IMR-90 (cell line): Measurements from ENCODE around the gene PDE11A. TPM values are rescaled to one million over a fixed set of nuclear protein-coding genes. Genes with fewer than 3 reads are reported as not detected.

Source experiments
- ATAC-seq: fragments of 200-7000 bp; cut with Tn5 transposase; 2 replicates; pipeline ENCODE4 v1.9.1; 2020; ENCODE audit warnings: low read depth, mild to moderate bottlenecking, moderate library complexity
- BruUV-seq: library from RNA; stranded (reverse); fragments of 400-500 nt; replicated peaks from 2 replicates; lab custom pipeline; 2021; lab: Mats Ljungman, UMichigan
- CTCF ChIA-PET: fragments of 300-600 bp; formaldehyde crosslinking; extraction: SDS; loops from one replicate; lab custom pipeline; 2021; ENCODE audit warnings: antibody characterized with exemption; lab: Yijun Ruan, JAX
- POLR2A ChIA-PET: fragments of 300-600 bp; sonication (Branson Sonifier 250); formaldehyde crosslinking; loops from one replicate; lab custom pipeline; 2022; ENCODE audit warnings: antibody characterized with exemption; ENCODE audit not compliant: unreplicated experiment; lab: Charles Lee
- DNase-seq: peaks from one replicate; pipeline ENCODE4 v3.0.0; 2013
- H2AFZ ChIP-seq: replicated peaks from 2 replicates; pipeline ENCODE3; 2013; ENCODE audit warnings: low read length, mild to moderate bottlenecking; ENCODE audit not compliant: poor library complexity
- H2AK5ac ChIP-seq: 2 replicates; pipeline ENCODE4 v1.6.1; 2013; ENCODE audit warnings: low read depth, low read length, inconsistent platforms
- H2AK9ac ChIP-seq: replicated peaks from 2 replicates; pipeline ENCODE3; 2013; ENCODE audit warnings: mild to moderate bottlenecking, low read depth, low read length, moderate library complexity; ENCODE audit not compliant: poor library complexity
- H2BK120ac ChIP-seq: 2 replicates; pipeline ENCODE4 v1.6.1; 2013; ENCODE audit warnings: low read depth, low read length, inconsistent platforms
- H2BK15ac ChIP-seq: 3 replicates; pipeline ENCODE4 v1.6.1; 2013; ENCODE audit warnings: low read depth, low read length, inconsistent platforms
- H2BK20ac ChIP-seq: 2 replicates; pipeline ENCODE4 v1.6.1; 2013; ENCODE audit warnings: low read depth, mild to moderate bottlenecking, inconsistent platforms, low read length, moderate library complexity
- H2BK5ac ChIP-seq: 2 replicates; pipeline ENCODE4 v1.6.1; 2013; ENCODE audit warnings: mild to moderate bottlenecking, low read depth, low read length, inconsistent platforms; ENCODE audit not compliant: poor library complexity, severe bottlenecking
- H3K14ac ChIP-seq: replicated peaks from 2 replicates; pipeline ENCODE4 v1.6.1; 2013; ENCODE audit warnings: low read depth, low read length, inconsistent platforms
- H3K18ac ChIP-seq: 2 replicates; pipeline ENCODE4 v1.6.1; 2013; ENCODE audit warnings: low read depth, low read length, control low read depth
- H3K23ac ChIP-seq: 2 replicates; pipeline ENCODE4 v1.6.1; 2013; ENCODE audit warnings: low read depth, low read length, inconsistent platforms
- H3K27ac ChIP-seq: 2 replicates; pipeline ENCODE4 v1.5.1; 2013; ENCODE audit warnings: mild to moderate bottlenecking, control low read depth, low read length; ENCODE audit not compliant: insufficient read depth
- H3K27me3 ChIP-seq: 2 replicates; pipeline ENCODE4 v1.6.1; 2013; ENCODE audit warnings: low read length; ENCODE audit not compliant: control insufficient read depth, insufficient read depth
- H3K36me3 ChIP-seq: 2 replicates; pipeline ENCODE4 v1.6.1; 2013; ENCODE audit warnings: low read length, mixed read lengths; ENCODE audit not compliant: control insufficient read depth, insufficient read depth
- H3K4ac ChIP-seq: 2 replicates; pipeline ENCODE4 v1.6.1; 2013; ENCODE audit warnings: low read depth, low read length, inconsistent platforms
- H3K4me1 ChIP-seq: 2 replicates; pipeline ENCODE4 v1.6.1; 2013; ENCODE audit warnings: low read length, mixed read lengths; ENCODE audit not compliant: control insufficient read depth, insufficient read depth
- H3K4me2 ChIP-seq: 2 replicates; pipeline ENCODE4 v1.6.1; 2013; ENCODE audit warnings: low read depth, mild to moderate bottlenecking, control low read depth, low read length, moderate library complexity
- H3K4me3 ChIP-seq: 2 replicates; pipeline ENCODE4 v1.5.1; 2013; ENCODE audit warnings: low read depth, mild to moderate bottlenecking, control low read depth, low read length, moderate library complexity; ENCODE audit not compliant: insufficient read depth
- H3K56ac ChIP-seq: 2 replicates; pipeline ENCODE4 v1.6.1; 2013; ENCODE audit warnings: low read length, inconsistent platforms; ENCODE audit not compliant: insufficient read depth; ENCODE audit errors: extremely low read depth
- H3K79me1 ChIP-seq, 2 experiments: 2 replicates each; pipeline ENCODE4 v1.6.1; 2013; ENCODE audit warnings: low read length in 2 of 2, inconsistent platforms in 1 of 2, low read depth in 1 of 2
- H3K9ac ChIP-seq: 2 replicates; pipeline ENCODE4 v1.6.1; 2013; ENCODE audit warnings: low read depth, low read length, control low read depth
- H3K9me1 ChIP-seq: 2 replicates; pipeline ENCODE4 v1.6.1; 2013; ENCODE audit warnings: low read length, inconsistent platforms; ENCODE audit not compliant: insufficient read depth
- H3K9me3 ChIP-seq: 2 replicates; pipeline ENCODE4 v1.6.1; 2013; ENCODE audit warnings: low read length; ENCODE audit not compliant: control insufficient read depth, insufficient read depth
- H4K20me1 ChIP-seq: 2 replicates; pipeline ENCODE4 v1.6.1; 2013; ENCODE audit warnings: low read length, inconsistent platforms; ENCODE audit not compliant: insufficient read depth
- H4K5ac ChIP-seq: 2 replicates; pipeline ENCODE4 v1.6.1; 2013; ENCODE audit warnings: mild to moderate bottlenecking, low read depth, low read length, control low read depth
- H4K8ac ChIP-seq, 2 experiments: 2 replicates each; pipeline ENCODE4 v1.6.1; 2013; ENCODE audit warnings: low read depth in 2 of 2, low read length in 2 of 2, control low read depth in 1 of 2, inconsistent platforms in 1 of 2
- H4K91ac ChIP-seq: 2 replicates; pipeline ENCODE4 v1.6.1; 2013; ENCODE audit warnings: low read depth, low read length, inconsistent platforms; ENCODE audit not compliant: insufficient read depth
- FOS ChIP-seq: fragments of 150-350 bp; IDR thresholded peaks from 2 replicates; pipeline ENCODE4 v1.6.1; 2016; ENCODE audit warnings: low read depth, low read length
- MAFK ChIP-seq: IDR thresholded peaks from 2 replicates; pipeline ENCODE4 v1.6.1; 2012; ENCODE audit warnings: low read depth, low read length, improper control_type of control experiment
- MAZ ChIP-seq: IDR thresholded peaks from 2 replicates; pipeline ENCODE4 v1.6.1; 2012; ENCODE audit warnings: low read depth, mild to moderate bottlenecking, low read length, improper control_type of control experiment, moderate library complexity, borderline replicate concordance
- POLR2A ChIP-seq: IDR thresholded peaks from 2 replicates; pipeline ENCODE4 v1.6.1; 2012; ENCODE audit warnings: mild to moderate bottlenecking, low read depth, low read length
- RAD21 ChIP-seq: IDR thresholded peaks from 2 replicates; pipeline ENCODE4 v1.6.1; 2012; ENCODE audit warnings: low read length, improper control_type of control experiment
- WGBS, 2 experiments: methylation state at CpG; one replicate each; pipeline versions ENCODE4 v1.1.5 to v1.1.7; 2013; ENCODE audit warnings: missing lambda C conversion rate in 2 of 2; ENCODE audit not compliant: insufficient read length in 1 of 2; ENCODE audit errors: extremely low coverage in 2 of 2; 5-methylcytosine and 5-hydroxymethylcytosine counted together
- dilution Hi-C: fragments of 300-500 bp; cut with HindIII; formaldehyde crosslinking; loops from one replicate; pipeline ENCODE4 v1.14.3; 2018; ENCODE audit warnings: low sequenced_read_pairs; ENCODE audit not compliant: unreplicated experiment
- in situ Hi-C: fragments of 300-500 bp; cut with MboI; formaldehyde crosslinking; loops from 3 replicates; pipeline ENCODE4 v1.14.3; 2019; ENCODE audit warnings: low sequenced_read_pairs, inconsistent platforms, mixed read lengths
- intact Hi-C: fragments of 100-400 bp; cut with micrococcal nuclease; formaldehyde crosslinking; loops from 2 replicates; pipeline ENCODE4 v1.10.0; 2022
- polyA plus RNA-seq, 3 experiments: library from polyadenylated mRNA; depleted of rRNA; stranded (reverse); fragments of >200 nt; gene quantifications; 2 replicates each; pipeline ENCODE4 v1.2.3, GENCODE V29; 2012; ENCODE audit warnings: low replicate concordance in 1 of 3
- total RNA-seq: library from RNA; depleted of rRNA; stranded (reverse); fragments of >200 nt; gene quantifications from 2 replicates; pipeline ENCODE4 v1.2.3, GENCODE V29; 2012

PDE11A gene
- total and polyA plus RNA-seq, 2 of the 4 experiments (the other 2 are of a cell fraction), result 0.21 to 0.72 TPM

DNA sequence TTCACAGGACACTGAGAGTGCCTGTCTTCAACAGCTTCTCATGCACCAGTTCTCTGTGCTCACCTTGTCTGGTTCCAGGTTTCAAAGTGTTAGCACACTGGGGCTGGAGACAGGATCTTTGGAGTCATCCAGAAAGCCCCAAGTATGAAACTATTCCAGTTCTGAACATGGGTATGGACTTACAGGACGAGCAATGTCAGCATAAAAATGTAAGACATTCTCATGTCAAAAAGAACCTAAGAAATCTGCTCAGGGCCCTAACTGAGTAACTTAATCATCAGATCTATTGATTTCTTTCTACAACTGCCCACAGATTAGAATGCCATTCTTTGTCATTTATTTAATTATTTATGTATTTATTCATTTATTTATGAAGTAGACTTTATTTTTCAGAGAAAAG, 495.5 kb downstream of the PDE11A start:
- no peak overlapping the region for H3K27ac ChIP-seq
- H3K4me3 ChIP-seq, result no peak overlapping the region
- no peak for TF ChIP-seq RAD21
- TF ChIP-seq FOS, result no peak
- no peak for TF ChIP-seq MAZ
- 0 out of 2 replicates have a peak, but pooled peaks have one; percentile 14 for TF ChIP-seq MAFK
- TF ChIP-seq POLR2A, result no peak
- in situ Hi-C loops, result no loop called here
- H3K4ac ChIP-seq, result no peak overlapping the region
- no peaks in the 10 kb centered on the region for H3K4me1 ChIP-seq
- H3K9me3 ChIP-seq, result no peaks in the 10 kb centered on the region
- dilution Hi-C loops, result no loop called here
- CTCF ChIA-PET, result no interaction called here
- H4K91ac ChIP-seq, result no peak overlapping the region
- H2AK9ac ChIP-seq, result no peak overlapping the region
- no peak overlapping the region for H2BK120ac ChIP-seq
- H3K79me1 ChIP-seq, result no peaks in the 10 kb centered on the region
- no peaks in the 10 kb centered on the region for H4K20me1 ChIP-seq
- H3K14ac ChIP-seq, result no peak overlapping the region
- WGBS, 2 experiments, result no CpG with 5 or more reads among the region's 1 CpG
- no peak overlapping the region for H3K9ac ChIP-seq
- H3K27me3 ChIP-seq, result peaks cover 3% of the 10 kb centered on the region
- DNase-seq (no peak), ATAC-seq (no peak)
- H3K18ac ChIP-seq, result no peak overlapping the region
- no peak overlapping the region for H2AK5ac ChIP-seq
- H2BK5ac ChIP-seq, result no peak overlapping the region
- H4K5ac ChIP-seq, result no peak overlapping the region
- POLR2A ChIA-PET, result no interaction called here
- H4K8ac ChIP-seq, result no peak overlapping the region
- no peak overlapping the region for H3K4me2 ChIP-seq
- intact Hi-C loops, result no loop called here
- H3K56ac ChIP-seq, result no peak overlapping the region
- H3K36me3 ChIP-seq, result no peaks in the 10 kb centered on the region
- no peak overlapping the region for H2AFZ ChIP-seq
- no peak overlapping the region for H2BK15ac ChIP-seq
- H3K23ac ChIP-seq, result no peak overlapping the region
- H2BK20ac ChIP-seq, result no peak overlapping the region
- no TSS peak for BruUV-seq
- H3K9me1 ChIP-seq, result no peaks in the 10 kb centered on the region
